ENCODE results near the gene TUBGCP5.

The TUBGCP5 gene

DNA sequence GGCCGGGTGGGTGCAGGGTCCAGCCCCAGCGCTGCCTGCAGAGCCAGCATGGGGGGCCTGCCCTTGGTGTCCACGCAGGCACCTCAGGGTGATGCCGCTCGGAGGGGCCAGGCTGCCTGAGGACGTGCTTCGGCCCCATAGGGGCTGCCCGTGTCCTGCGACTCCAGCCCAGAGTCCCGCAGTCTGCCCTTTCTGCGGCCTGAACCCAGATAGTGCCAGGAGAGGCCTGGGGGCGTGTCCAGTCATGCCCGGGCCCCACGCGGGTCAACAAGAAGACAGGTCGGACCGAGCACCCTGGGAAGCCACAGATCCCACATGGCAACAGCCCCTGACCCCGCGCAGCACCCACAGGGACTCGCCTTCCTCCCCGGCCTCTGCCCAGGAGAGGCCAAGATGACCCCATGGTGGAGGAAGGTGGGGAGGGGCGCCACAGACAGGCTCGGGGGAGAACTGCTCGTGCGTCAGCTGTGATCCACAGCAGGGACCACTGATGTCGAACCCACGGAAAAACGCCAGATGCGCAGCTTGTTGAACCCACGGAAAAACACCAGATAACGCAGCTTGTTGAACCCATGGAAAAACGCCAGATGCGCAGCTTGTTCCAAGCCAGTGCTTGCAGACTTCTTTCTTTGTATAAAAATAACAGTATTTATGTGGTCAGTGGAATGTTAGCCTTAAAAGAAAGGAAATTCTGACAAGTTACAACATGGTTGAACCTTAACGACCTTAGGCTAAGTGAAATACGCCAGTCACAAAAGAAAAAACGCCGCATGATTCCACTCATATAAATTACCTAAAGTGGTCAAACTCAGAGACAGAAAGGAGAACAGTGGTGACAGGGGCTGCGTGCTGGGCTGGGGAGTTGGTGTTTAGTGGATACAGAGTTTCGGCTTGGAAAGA lies 87.7 kb downstream of the TUBGCP5 start:
- no peak for DNase-seq

GRCh38 chr15:22951031-22951380 lies 88.4 kb downstream of the TUBGCP5 start:
- no peak for DNase-seq

- DNase-seq, result no peak
Observed at GRCh38 chr15:22950256-22950990, 88.9 kb downstream of the TUBGCP5 start.
